Measurements from ENCODE around the gene USP21.

USP21 gene

DNA sequence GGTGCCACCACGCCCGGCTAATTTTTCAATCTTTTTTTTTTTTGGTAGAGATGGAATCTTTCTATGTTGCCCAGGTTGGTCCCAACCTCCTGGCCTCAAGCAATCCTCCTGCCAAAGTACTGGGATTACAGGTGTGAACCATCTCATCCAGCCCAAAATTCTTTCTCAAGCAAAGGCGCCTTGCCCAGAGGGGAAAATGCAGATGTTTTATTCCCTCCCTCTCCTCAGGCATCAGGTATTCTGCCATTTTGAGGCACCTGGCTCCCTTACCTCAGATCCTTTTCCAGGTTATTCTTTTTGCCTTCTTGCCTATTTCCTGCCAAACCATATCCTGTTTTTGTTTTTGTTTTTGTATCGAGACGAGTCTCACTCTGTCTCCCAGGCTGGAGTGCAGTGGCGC is 29.1 kb downstream of the USP21 start:
- Histone ChIP-seq H3K9ac (ENCODE audit: low read depth, low read length) (no peak overlapping the region), H3K9me3 (ENCODE audit: insufficient read depth, low read length, severe bottlenecking) (no peaks in the 10 kb centered on the region), H3K27me3 (ENCODE audit: insufficient read depth, low read length, poor library complexity) (no peaks in the 10 kb centered on the region), H3K79me2 (ENCODE audit: insufficient read depth, low read length) (no peaks in the 10 kb centered on the region), H3K27ac (ENCODE audit: low read length) (no peak overlapping the region), H3K4me2 (ENCODE audit: insufficient read depth, low read length) (no peak overlapping the region), H4K20me1 (ENCODE audit: insufficient read depth, low read length) (no peaks in the 10 kb centered on the region), H2AFZ (ENCODE audit: low read depth, low read length) (no peak overlapping the region), H3K36me3 (ENCODE audit: insufficient read depth, low read length) (no peaks in the 10 kb centered on the region), H3K4me1 (ENCODE audit: insufficient read depth, low read length) (peaks cover 19% of the 10 kb centered on the region), H3K4me3 (ENCODE audit: low read depth in 1 of 2, low read length in 2 of 2) (no peak overlapping the region)
- DNase-seq: no peak
- TF ChIP-seq, protein P1, sequence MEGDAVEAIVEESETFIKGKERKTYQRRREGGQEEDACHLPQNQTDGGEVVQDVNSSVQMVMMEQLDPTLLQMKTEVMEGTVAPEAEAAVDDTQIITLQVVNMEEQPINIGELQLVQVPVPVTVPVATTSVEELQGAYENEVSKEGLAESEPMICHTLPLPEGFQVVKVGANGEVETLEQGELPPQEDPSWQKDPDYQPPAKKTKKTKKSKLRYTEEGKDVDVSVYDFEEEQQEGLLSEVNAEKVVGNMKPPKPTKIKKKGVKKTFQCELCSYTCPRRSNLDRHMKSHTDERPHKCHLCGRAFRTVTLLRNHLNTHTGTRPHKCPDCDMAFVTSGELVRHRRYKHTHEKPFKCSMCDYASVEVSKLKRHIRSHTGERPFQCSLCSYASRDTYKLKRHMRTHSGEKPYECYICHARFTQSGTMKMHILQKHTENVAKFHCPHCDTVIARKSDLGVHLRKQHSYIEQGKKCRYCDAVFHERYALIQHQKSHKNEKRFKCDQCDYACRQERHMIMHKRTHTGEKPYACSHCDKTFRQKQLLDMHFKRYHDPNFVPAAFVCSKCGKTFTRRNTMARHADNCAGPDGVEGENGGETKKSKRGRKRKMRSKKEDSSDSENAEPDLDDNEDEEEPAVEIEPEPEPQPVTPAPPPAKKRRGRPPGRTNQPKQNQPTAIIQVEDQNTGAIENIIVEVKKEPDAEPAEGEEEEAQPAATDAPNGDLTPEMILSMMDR (IDR thresholded peaks at IDR 0.05; ENCODE audit: borderline replicate concordance, extremely low read depth, low read length, poor library complexity, severe bottlenecking): no peak
- no peak for TF ChIP-seq EZH2 (IDR thresholded peaks at IDR 0.05; ENCODE audit: borderline replicate concordance, low read depth, low read length, severe bottlenecking)
- ATAC-seq (ENCODE audit: insufficient read depth, low read depth): no peak

DNA sequence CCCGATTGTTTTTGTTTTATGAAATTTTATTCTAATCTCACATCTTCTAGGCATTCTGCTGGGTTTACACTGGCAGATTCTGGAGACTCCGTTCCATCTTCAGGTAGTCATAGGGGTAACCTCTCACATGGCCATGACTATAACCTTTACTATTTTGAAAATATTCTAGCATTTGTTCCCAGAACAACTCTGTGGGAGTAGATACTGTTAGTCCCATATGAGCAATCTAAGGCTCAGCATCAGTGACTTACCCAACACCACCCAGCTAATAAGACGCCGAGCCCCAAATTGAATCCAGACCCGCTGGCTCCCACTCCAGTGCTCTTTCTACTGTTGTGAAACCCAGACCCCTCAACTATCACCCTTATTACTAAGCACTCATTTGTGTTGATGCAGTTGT is 29.7 kb downstream of the USP21 start:
- Histone ChIP-seq H3K27ac (ENCODE audit: low read length) (no peak overlapping the region), H3K4me3 (ENCODE audit: low read depth in 1 of 2, low read length in 2 of 2) (no peak overlapping the region), H3K4me2 (ENCODE audit: insufficient read depth, low read length) (no peak overlapping the region), H3K4me1 (ENCODE audit: insufficient read depth, low read length) (peaks cover 19% of the 10 kb centered on the region), H3K9ac (ENCODE audit: low read depth, low read length) (no peak overlapping the region), H3K27me3 (ENCODE audit: insufficient read depth, low read length, poor library complexity) (no peaks in the 10 kb centered on the region), H2AFZ (ENCODE audit: low read depth, low read length) (no peak overlapping the region), H3K9me3 (ENCODE audit: insufficient read depth, low read length, severe bottlenecking) (no peaks in the 10 kb centered on the region), H3K36me3 (ENCODE audit: insufficient read depth, low read length) (no peaks in the 10 kb centered on the region), H4K20me1 (ENCODE audit: insufficient read depth, low read length) (no peaks in the 10 kb centered on the region), H3K79me2 (ENCODE audit: insufficient read depth, low read length) (no peaks in the 10 kb centered on the region)
- no peak for TF ChIP-seq EZH2 (IDR thresholded peaks at IDR 0.05; ENCODE audit: borderline replicate concordance, low read depth, low read length, severe bottlenecking)
- TF ChIP-seq, protein P1 (IDR thresholded peaks at IDR 0.05; ENCODE audit: borderline replicate concordance, extremely low read depth, low read length, poor library complexity, severe bottlenecking): no peak
- no peak for DNase-seq
- ATAC-seq (ENCODE audit: insufficient read depth, low read depth): no peak

DNA sequence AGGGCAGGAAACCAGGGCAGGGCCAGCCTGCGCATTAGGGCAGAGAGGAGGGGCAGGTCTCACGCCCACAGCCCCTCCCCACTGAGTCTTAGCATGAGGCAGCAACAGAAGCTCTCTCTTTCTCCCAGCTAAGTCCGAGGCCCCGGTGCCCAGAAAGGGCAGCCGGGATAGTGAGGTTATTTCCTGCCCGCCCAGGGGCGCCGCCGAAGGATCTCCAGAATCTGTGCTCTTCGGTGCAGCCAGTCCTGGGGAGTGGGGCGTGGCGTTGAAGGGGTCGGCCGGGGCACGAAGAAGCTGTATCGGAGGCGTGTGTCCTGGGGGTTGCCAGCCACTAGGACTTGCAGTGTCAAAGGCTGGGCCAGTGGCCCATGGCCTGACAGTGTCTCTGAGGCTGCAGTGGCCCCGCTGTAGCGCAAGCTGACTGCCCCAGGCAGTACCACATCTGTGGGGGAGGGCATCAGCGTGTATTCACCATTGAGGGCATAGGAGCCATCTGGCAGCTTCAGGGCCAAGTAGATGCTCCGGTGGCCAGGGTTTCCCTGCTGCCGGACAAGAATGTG is 31.7 kb downstream of the USP21 start:
- H3K4me2 ChIP-seq (ENCODE audit: insufficient read depth, low read length): no peak overlapping the region
- no peaks in the 10 kb centered on the region for H3K36me3 ChIP-seq (ENCODE audit: insufficient read depth, low read length)
- DNase-seq (no peak), ATAC-seq (ENCODE audit: insufficient read depth, low read depth) (no peak)
- H3K9ac ChIP-seq (ENCODE audit: low read depth, low read length): no peak overlapping the region
- no peak overlapping the region for H2AFZ ChIP-seq (ENCODE audit: low read depth, low read length)
- no peak overlapping the region for H3K4me3 ChIP-seq (ENCODE audit: low read depth in 1 of 2, low read length in 2 of 2)
- H3K4me1 ChIP-seq (ENCODE audit: insufficient read depth, low read length): peaks cover 8% of the 10 kb centered on the region
- TF ChIP-seq, protein P1 (IDR thresholded peaks at IDR 0.05; ENCODE audit: borderline replicate concordance, extremely low read depth, low read length, poor library complexity, severe bottlenecking): no peak
- TF ChIP-seq EZH2 (IDR thresholded peaks at IDR 0.05; ENCODE audit: borderline replicate concordance, low read depth, low read length, severe bottlenecking): no peak
- no peak overlapping the region for H3K27ac ChIP-seq (ENCODE audit: low read length)
- no peaks in the 10 kb centered on the region for H3K79me2 ChIP-seq (ENCODE audit: insufficient read depth, low read length)
- no peaks in the 10 kb centered on the region for H3K27me3 ChIP-seq (ENCODE audit: insufficient read depth, low read length, poor library complexity)
- no peaks in the 10 kb centered on the region for H3K9me3 ChIP-seq (ENCODE audit: insufficient read depth, low read length, severe bottlenecking)
- no peaks in the 10 kb centered on the region for H4K20me1 ChIP-seq (ENCODE audit: insufficient read depth, low read length)
